Measurements from ENCODE around the gene FEN1.

FEN1 gene

GRCh38 chr11:61768376-61769076 lies 24.2 kb upstream of the FEN1 start:
- Histone ChIP-seq H3K23ac (ENCODE audit: low read depth, low read length, poor library complexity) (no peak overlapping the region), H3K4me2 (ENCODE audit: insufficient read depth, low read length, poor library complexity, severe bottlenecking) (no peak overlapping the region), H3K79me1 (ENCODE audit: low read depth, low read length) (peaks cover 3% of the 10 kb centered on the region), H3K18ac (ENCODE audit: low read length) (peak overlapping the region; percentile 48), H3K27me3 (ENCODE audit: control insufficient read depth in 3 of 3, insufficient read depth in 3 of 3, low read depth in 1 of 3, low read length in 3 of 3) (no peaks in the 10 kb centered on the region), H3K14ac (ENCODE audit: low read length) (no peak overlapping the region), H2BK15ac (ENCODE audit: low read length) (peak overlapping the region; percentile 62), H2AK5ac (ENCODE audit: low read depth, low read length) (peak overlapping the region; percentile 83), H3K9ac (ENCODE audit: low read depth, low read length, poor library complexity) (no peak overlapping the region), H3K9me3 (replicated peaks in 1 of 2; ENCODE audit: control insufficient read depth in 2 of 2, insufficient read depth in 1 of 2, low read depth in 1 of 2, low read length in 2 of 2) (peaks cover 0 to 2% of the 10 kb centered on the region in 2 donors), H3K36me3 (replicated peaks in 1 of 2; ENCODE audit: control insufficient read depth in 2 of 2, insufficient read depth in 2 of 2, low read length in 2 of 2) (no peaks in the 10 kb centered on the region), H2BK12ac (ENCODE audit: low read length) (peak overlapping the region; percentile 14), H2BK5ac (ENCODE audit: low read length) (peak overlapping the region; percentile 91), H3K4me1 (ENCODE audit: control insufficient read depth in 2 of 2, insufficient read depth in 1 of 2, low read depth in 1 of 2, low read length in 2 of 2) (peaks cover 26 to 40% of the 10 kb centered on the region in 2 donors), H2AFZ (ENCODE audit: low read length) (no peak overlapping the region), H3K4me3 (ENCODE audit: low read length in 2 of 2) (no peak overlapping the region), H3K27ac (replicated peaks; ENCODE audit: low read length) (no peak overlapping the region), H2BK120ac (ENCODE audit: low read depth, low read length) (no peak overlapping the region), H3K4ac (ENCODE audit: low read length) (no peak overlapping the region), H4K8ac (ENCODE audit: low read depth, low read length) (no peak overlapping the region), H4K91ac (ENCODE audit: low read depth, low read length, poor library complexity) (no peak overlapping the region)
- WGBS, 2 donors (ENCODE audit: extremely low coverage in 2 of 2, insufficient read length in 2 of 2, insufficient replicate concordance in 1 of 2): no CpG with 5 or more reads among the region's 11 CpGs
- no peak for DNase-seq (ENCODE audit: low spot score)

DNA sequence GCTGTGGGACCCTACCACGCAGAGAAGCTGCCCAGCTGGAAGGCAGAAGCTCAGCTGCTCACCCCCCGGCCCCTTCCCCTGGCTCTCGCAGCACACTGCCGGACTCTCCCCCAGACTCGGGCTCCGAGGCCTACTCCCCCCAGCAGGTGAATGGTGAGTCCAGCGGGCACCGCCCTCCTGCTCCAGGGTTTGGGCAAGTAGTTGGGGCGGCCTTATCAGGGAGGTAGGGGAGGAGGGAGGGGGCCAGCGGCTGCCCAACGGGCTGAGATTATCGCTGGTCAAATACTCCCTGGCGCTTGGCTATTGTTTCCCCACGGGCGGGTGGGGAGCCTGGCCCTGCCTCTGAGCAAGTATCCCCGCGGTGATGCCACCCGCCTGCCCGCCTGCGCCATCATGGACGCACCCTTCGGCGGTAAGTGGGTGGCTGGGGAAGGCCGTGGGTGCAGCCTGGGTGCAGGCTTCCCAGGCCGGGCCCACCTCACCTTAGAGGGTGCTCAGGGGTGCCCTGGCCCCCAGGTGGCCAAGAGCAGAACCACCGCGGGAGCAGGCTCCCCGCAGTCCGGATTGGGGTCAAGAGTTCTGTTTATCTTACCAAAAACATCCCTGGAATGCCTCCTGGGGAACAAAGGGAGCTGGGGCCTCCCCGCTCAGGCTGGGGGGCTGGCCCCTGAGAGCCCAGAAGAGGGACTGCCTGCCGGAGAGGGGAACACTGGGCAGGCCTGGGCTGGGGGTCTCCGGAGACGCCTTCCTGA lies 23.4 kb upstream of the FEN1 start:
- H3K9ac ChIP-seq (ENCODE audit: low read depth, low read length, poor library complexity): peak overlapping the region; percentile 61
- H3K36me3 ChIP-seq (replicated peaks in 1 of 2; ENCODE audit: control insufficient read depth in 2 of 2, insufficient read depth in 2 of 2, low read length in 2 of 2): no peaks in the 10 kb centered on the region
- H4K8ac ChIP-seq (ENCODE audit: low read depth, low read length): no peak overlapping the region
- H3K9me3 ChIP-seq (replicated peaks in 1 of 2; ENCODE audit: control insufficient read depth in 2 of 2, insufficient read depth in 1 of 2, low read depth in 1 of 2, low read length in 2 of 2): no peaks in the 10 kb centered on the region
- H2AK5ac ChIP-seq (ENCODE audit: low read depth, low read length): peak overlapping the region; percentile 97
- no peak overlapping the region for H3K4me2 ChIP-seq (ENCODE audit: insufficient read depth, low read length, poor library complexity, severe bottlenecking)
- no peak overlapping the region for H2AFZ ChIP-seq (ENCODE audit: low read length)
- peak overlapping the region; percentile 93 for H3K18ac ChIP-seq (ENCODE audit: low read length)
- H3K79me1 ChIP-seq (ENCODE audit: low read depth, low read length): peaks cover 3% of the 10 kb centered on the region
- peak overlapping the region; percentile 80 for H2BK12ac ChIP-seq (ENCODE audit: low read length)
- no peak overlapping the region for H3K4ac ChIP-seq (ENCODE audit: low read length)
- no peaks in the 10 kb centered on the region for H3K27me3 ChIP-seq (ENCODE audit: control insufficient read depth in 3 of 3, insufficient read depth in 3 of 3, low read depth in 1 of 3, low read length in 3 of 3)
- H3K27ac ChIP-seq (replicated peaks; ENCODE audit: low read length): no peak overlapping the region
- no peak overlapping the region for H3K4me3 ChIP-seq (ENCODE audit: low read length in 2 of 2)
- H2BK120ac ChIP-seq (ENCODE audit: low read depth, low read length): no peak overlapping the region
- DNase-seq (ENCODE audit: low spot score): no peak
- no peak overlapping the region for H3K23ac ChIP-seq (ENCODE audit: low read depth, low read length, poor library complexity)
- H3K4me1 ChIP-seq (ENCODE audit: control insufficient read depth in 2 of 2, insufficient read depth in 1 of 2, low read depth in 1 of 2, low read length in 2 of 2): peaks cover 30 to 39% of the 10 kb centered on the region in 2 donors
- peak overlapping the region; percentile 98 for H2BK15ac ChIP-seq (ENCODE audit: low read length)
- peak overlapping the region; percentile 91 for H2BK5ac ChIP-seq (ENCODE audit: low read length)
- H3K14ac ChIP-seq (ENCODE audit: low read length): peak overlapping the region; percentile 63
- no CpG with 5 or more reads among the region's 33 CpGs for WGBS, 2 donors (ENCODE audit: extremely low coverage in 2 of 2, insufficient read length in 2 of 2, insufficient replicate concordance in 1 of 2)
- H4K91ac ChIP-seq (ENCODE audit: low read depth, low read length, poor library complexity): no peak overlapping the region

DNA sequence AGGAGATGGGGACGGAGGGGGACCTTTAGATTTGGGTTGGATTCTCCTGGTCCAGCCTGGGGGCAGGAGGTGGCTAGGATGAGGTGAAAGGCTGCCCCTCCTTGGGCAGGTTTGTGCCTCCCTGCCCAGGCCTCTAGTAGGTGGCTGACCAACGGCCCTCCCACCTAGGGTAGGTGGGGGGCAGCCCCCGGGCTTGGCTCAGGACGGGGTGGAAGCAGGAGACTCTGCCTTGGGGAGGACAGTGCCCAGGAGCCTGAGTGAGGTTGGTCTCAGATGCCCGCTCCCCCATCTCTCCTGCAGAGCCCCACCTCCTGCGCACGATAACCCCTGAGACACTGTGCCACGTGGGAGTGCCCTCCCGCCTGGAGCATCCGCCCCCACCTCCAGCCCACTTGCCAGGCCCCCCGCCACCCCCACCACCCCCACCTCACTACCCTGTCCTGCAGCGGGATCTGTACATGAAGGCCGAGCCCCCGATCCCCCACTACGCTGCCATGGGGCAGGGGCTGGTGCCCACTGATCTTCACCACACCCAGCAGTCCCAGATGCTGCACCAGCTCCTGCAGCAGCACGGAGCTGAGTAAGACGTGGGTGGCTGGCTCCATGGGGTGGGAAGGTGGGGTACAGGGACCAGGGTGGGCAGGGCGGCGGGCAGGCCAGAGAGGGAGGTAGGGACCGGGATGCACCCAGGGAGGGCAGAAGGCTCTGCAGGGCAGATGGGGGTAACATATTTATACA lies 22.6 kb upstream of the FEN1 start:
- no CpG with 5 or more reads among the region's 20 CpGs for WGBS, 2 donors (ENCODE audit: extremely low coverage in 2 of 2, insufficient read length in 2 of 2, insufficient replicate concordance in 1 of 2)
- Histone ChIP-seq H3K4ac (ENCODE audit: low read length) (no peak overlapping the region), H3K36me3 (replicated peaks in 1 of 2; ENCODE audit: control insufficient read depth in 2 of 2, insufficient read depth in 2 of 2, low read length in 2 of 2) (no peaks in the 10 kb centered on the region), H4K91ac (ENCODE audit: low read depth, low read length, poor library complexity) (no peak overlapping the region), H2BK5ac (ENCODE audit: low read length) (no peak overlapping the region), H2BK12ac (ENCODE audit: low read length) (peak overlapping the region; percentile 90), H3K23ac (ENCODE audit: low read depth, low read length, poor library complexity) (no peak overlapping the region), H3K18ac (ENCODE audit: low read length) (peak overlapping the region; percentile 93), H2BK120ac (ENCODE audit: low read depth, low read length) (no peak overlapping the region), H2AK5ac (ENCODE audit: low read depth, low read length) (peak overlapping the region; percentile 97), H3K79me1 (ENCODE audit: low read depth, low read length) (peaks cover 3% of the 10 kb centered on the region), H3K4me1 (ENCODE audit: control insufficient read depth in 2 of 2, insufficient read depth in 1 of 2, low read depth in 1 of 2, low read length in 2 of 2) (peaks cover 33 to 34% of the 10 kb centered on the region in 2 donors), H3K27me3 (ENCODE audit: control insufficient read depth in 3 of 3, insufficient read depth in 3 of 3, low read depth in 1 of 3, low read length in 3 of 3) (no peaks in the 10 kb centered on the region), H3K27ac (replicated peaks; ENCODE audit: low read length) (peak overlapping the region; percentile 22), H4K8ac (ENCODE audit: low read depth, low read length) (no peak overlapping the region), H3K4me3 (ENCODE audit: low read length in 2 of 2) (no peak overlapping the region), H3K9ac (ENCODE audit: low read depth, low read length, poor library complexity) (peak overlapping the region; percentile 60), H3K9me3 (replicated peaks in 1 of 2; ENCODE audit: control insufficient read depth in 2 of 2, insufficient read depth in 1 of 2, low read depth in 1 of 2, low read length in 2 of 2) (no peaks in the 10 kb centered on the region), H2AFZ (ENCODE audit: low read length) (no peak overlapping the region), H2BK15ac (ENCODE audit: low read length) (peak overlapping the region; percentile 98), H3K14ac (ENCODE audit: low read length) (no peak overlapping the region), H3K4me2 (ENCODE audit: insufficient read depth, low read length, poor library complexity, severe bottlenecking) (no peak overlapping the region)
- no peak for DNase-seq (ENCODE audit: low spot score)

Measured in neuronal stem cell (in vitro differentiated cells).